WERI-Rb-1 (cell line): ENCODE measurements around the gene SOX1.

Experiments used
- DNase-seq: peaks from one replicate; pipeline ENCODE4 v3.0.0-alpha.2; 2020
- H3K27ac ChIP-seq: fragments of 250-450 bp; sonication (Bioruptor Pico); 2 replicates; pipeline ENCODE4 v1.5.1; 2020; ENCODE audit warnings: mild to moderate bottlenecking, moderate library complexity
- H3K27me3 ChIP-seq: fragments of 250-450 bp; sonication (Bioruptor Pico); 2 replicates; pipeline ENCODE4 v1.5.1; 2021; ENCODE audit warnings: mild to moderate bottlenecking, low read depth, moderate library complexity; ENCODE audit not compliant: insufficient read depth, severe bottlenecking
- H3K36me3 ChIP-seq: fragments of 250-450 bp; sonication (Bioruptor Pico); 2 replicates; pipeline ENCODE4 v1.5.1; 2020; ENCODE audit warnings: mild to moderate bottlenecking, moderate library complexity
- H3K4me3 ChIP-seq: 2 replicates; pipeline ENCODE4 v1.5.1; 2011; ENCODE audit warnings: low read depth, mild to moderate bottlenecking, control low read depth, low read length
- H3K9me3 ChIP-seq: fragments of 250-450 bp; sonication (Bioruptor Pico); 2 replicates; pipeline ENCODE4 v1.5.1; 2021; ENCODE audit warnings: mild to moderate bottlenecking, moderate library complexity; ENCODE audit not compliant: severe bottlenecking
- CTCF ChIP-seq: IDR thresholded peaks from 2 replicates; pipeline ENCODE4 v1.5.1; 2011; ENCODE audit warnings: low read depth, mild to moderate bottlenecking, control low read depth, inconsistent platforms, low read length

Gene SOX1

GRCh38 chr13:112117258-112117954 is 50.5 kb downstream of the SOX1 start:
- H3K9me3 ChIP-seq: peaks cover 16% of the 10 kb centered on the region
- H3K36me3 ChIP-seq: no peaks in the 10 kb centered on the region
- H3K4me3 ChIP-seq: no peak overlapping the region
- no peak overlapping the region for H3K27ac ChIP-seq
- peak; percentile 6 for DNase-seq
- TF ChIP-seq CTCF: no peak
- H3K27me3 ChIP-seq: peaks cover 98% of the 10 kb centered on the region

DNA sequence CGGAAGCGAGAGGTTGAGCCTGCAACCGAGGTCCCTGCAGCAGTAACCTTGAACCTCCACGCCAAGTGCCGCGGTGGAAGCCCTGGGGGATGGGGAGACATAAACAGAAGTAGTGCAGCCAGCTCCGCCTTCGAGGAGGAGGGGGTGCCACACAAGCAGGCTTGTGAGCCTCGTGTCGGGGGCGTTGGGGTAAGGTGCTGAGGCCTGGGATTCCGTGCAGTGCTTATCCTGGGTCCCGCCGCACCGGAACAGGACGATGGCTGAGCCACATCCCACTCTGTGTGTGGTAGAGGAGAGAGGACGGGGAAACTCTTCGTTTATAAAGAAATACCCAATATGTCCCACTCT is 51.0 kb downstream of the SOX1 start:
- no peak overlapping the region for H3K27ac ChIP-seq
- peaks cover 98% of the 10 kb centered on the region for H3K27me3 ChIP-seq
- no peak for DNase-seq
- no peak for TF ChIP-seq CTCF
- peaks cover 16% of the 10 kb centered on the region for H3K9me3 ChIP-seq
- no peaks in the 10 kb centered on the region for H3K36me3 ChIP-seq
- H3K4me3 ChIP-seq: no peak overlapping the region

DNA sequence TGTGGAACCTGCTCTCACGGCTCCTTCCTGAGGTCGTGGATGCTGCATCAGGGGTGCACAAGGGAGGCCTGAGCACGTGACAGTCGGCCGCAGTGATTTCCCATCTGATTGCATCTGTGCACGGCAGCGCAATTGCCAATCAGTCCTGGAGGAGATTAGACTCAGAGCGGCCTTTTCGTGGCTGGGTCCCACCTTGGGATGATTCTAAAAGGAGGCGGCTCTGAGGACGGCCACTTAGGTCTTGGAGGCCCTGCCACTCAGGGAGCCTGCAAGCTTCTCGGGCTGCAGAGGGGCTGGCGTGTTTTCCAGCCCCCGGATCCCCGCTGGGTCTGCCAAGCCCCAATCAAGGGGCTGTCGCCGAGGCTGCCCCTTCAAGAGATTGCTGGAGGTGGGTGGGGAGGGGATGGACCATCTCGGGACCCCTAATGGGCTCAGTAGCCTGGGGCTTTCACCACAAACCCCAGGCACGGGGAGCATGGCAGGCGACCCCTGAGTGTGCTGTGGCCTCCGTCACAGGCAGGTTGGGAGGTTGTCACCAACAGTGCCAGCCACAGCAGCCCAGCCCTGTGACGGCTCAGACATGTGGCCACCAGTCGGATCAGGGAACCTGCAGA is 51.6 kb downstream of the SOX1 start:
- H3K27me3 ChIP-seq: peaks cover 98% of the 10 kb centered on the region
- no peak overlapping the region for H3K4me3 ChIP-seq
- no peak for TF ChIP-seq CTCF
- H3K27ac ChIP-seq: no peak overlapping the region
- H3K9me3 ChIP-seq: peaks cover 16% of the 10 kb centered on the region
- no peaks in the 10 kb centered on the region for H3K36me3 ChIP-seq
- peak; percentile 5 for DNase-seq

GRCh38 chr13:112119192-112120030 is 52.5 kb downstream of the SOX1 start:
- H3K27me3 ChIP-seq: peaks cover 98% of the 10 kb centered on the region
- H3K27ac ChIP-seq: no peak overlapping the region
- peak; percentile 5 for DNase-seq
- H3K36me3 ChIP-seq: no peaks in the 10 kb centered on the region
- no peak for TF ChIP-seq CTCF
- H3K4me3 ChIP-seq: no peak overlapping the region
- peaks cover 12% of the 10 kb centered on the region for H3K9me3 ChIP-seq

GRCh38 chr13:112120031-112120373 is 53.1 kb downstream of the SOX1 start:
- H3K27me3 ChIP-seq: peaks cover 98% of the 10 kb centered on the region
- peak; percentile 1 for DNase-seq
- H3K9me3 ChIP-seq: peaks cover 12% of the 10 kb centered on the region
- no peak for TF ChIP-seq CTCF
- no peak overlapping the region for H3K27ac ChIP-seq
- H3K36me3 ChIP-seq: no peaks in the 10 kb centered on the region
- no peak overlapping the region for H3K4me3 ChIP-seq
